Right lobe of liver (tissue), 4 donors: Measurements from ENCODE around the gene BUD23.

Source experiments
- CTCF ChIP-seq, 4 donors: fragments of 200-600 bp in 3 of 4; fragments of 450-650 bp in 1 of 4; IDR thresholded peaks; one replicate each; pipeline versions ENCODE4 v1.5.1 to v1.8.0; 2016 to 2022; ENCODE audit warnings: antibody characterized with exemption in 4 of 4, mild to moderate bottlenecking in 2 of 4
- POLR2A ChIP-seq: fragments of 450-650 bp; IDR thresholded peaks from one replicate; pipeline ENCODE4 v1.6.1; 2017; ENCODE audit warnings: antibody characterized with exemption, mild to moderate bottlenecking
- donor health status: DM: no; HTN: no; CAD: no.
- donor health status: DM: no; HTN: no; CAD: no.
- donor health status: DM: no; HTN: yes; CAD: no.

GRCh38 chr7:73738612-73739386 is 55.4 kb downstream of the BUD23 start, which contains the start of gene ABHD11:
- TF ChIP-seq POLR2A = peak; percentile 88
- no peak for TF ChIP-seq CTCF (IDR thresholded peaks at IDR 0.05)
